ENCODE results near the gene FSIP2.

FSIP2 gene

GRCh38 chr2:185700883-185701282 is 37.7 kb upstream of the FSIP2 start:
- H3K4me2 ChIP-seq (ENCODE audit: low read length), result no peak overlapping the region
- H3F3A ChIP-seq (ENCODE audit: insufficient read depth, low read length), result no peaks in the 10 kb centered on the region
- no peaks in the 10 kb centered on the region for H3K9me3 ChIP-seq (ENCODE audit: low read length)
- no peaks in the 10 kb centered on the region for H3K27me3 ChIP-seq (ENCODE audit: insufficient read depth, low read length)
- no peak for TF ChIP-seq CTCF (IDR thresholded peaks at IDR 0.05; ENCODE audit: low read length)
- no peak for TF ChIP-seq EZH2 (IDR thresholded peaks at IDR 0.05; ENCODE audit: borderline replicate concordance, low read length)
- no peaks in the 10 kb centered on the region for H4K20me1 ChIP-seq (ENCODE audit: insufficient read depth, low read length)
- H3K9me2 ChIP-seq (ENCODE audit: low read depth, low read length), result 0 out of 2 replicates have a peak, but pooled peaks cover 2% of the 10 kb centered on the region
- no peaks in the 10 kb centered on the region for H3K79me2 ChIP-seq (ENCODE audit: insufficient read depth, low read length)
- no peak overlapping the region for H3K4me3 ChIP-seq (ENCODE audit: low read depth, low read length, poor library complexity, severe bottlenecking)
- no peak overlapping the region for H3K27ac ChIP-seq (ENCODE audit: low read depth, low read length, poor library complexity, severe bottlenecking)
- H3K4me1 ChIP-seq (ENCODE audit: insufficient read depth, low read length, severe bottlenecking), result no peaks in the 10 kb centered on the region
- no peaks in the 10 kb centered on the region for H3K36me3 ChIP-seq (ENCODE audit: insufficient read depth, low read length)
- H2AFZ ChIP-seq (ENCODE audit: low read length), result no peak overlapping the region
- no peak overlapping the region for H3K9ac ChIP-seq (ENCODE audit: low read length)

- TF ChIP-seq EZH2 (IDR thresholded peaks at IDR 0.05; ENCODE audit: borderline replicate concordance, low read length) (no peak), CTCF (IDR thresholded peaks at IDR 0.05; ENCODE audit: low read length) (no peak)
- Histone ChIP-seq H3K4me1 (ENCODE audit: insufficient read depth, low read length, severe bottlenecking) (peaks cover 10% of the 10 kb centered on the region), H3K4me2 (ENCODE audit: low read length) (no peak overlapping the region), H3K27ac (ENCODE audit: low read depth, low read length, poor library complexity, severe bottlenecking) (no peak overlapping the region), H3K9me2 (ENCODE audit: low read depth, low read length) (no peaks in the 10 kb centered on the region), H3K9me3 (ENCODE audit: low read length) (no peaks in the 10 kb centered on the region), H3K27me3 (ENCODE audit: insufficient read depth, low read length) (no peaks in the 10 kb centered on the region), H3K9ac (ENCODE audit: low read length) (no peak overlapping the region), H3F3A (ENCODE audit: insufficient read depth, low read length) (no peaks in the 10 kb centered on the region), H2AFZ (ENCODE audit: low read length) (no peak overlapping the region), H4K20me1 (ENCODE audit: insufficient read depth, low read length) (no peaks in the 10 kb centered on the region), H3K4me3 (ENCODE audit: low read depth, low read length, poor library complexity, severe bottlenecking) (no peak overlapping the region), H3K36me3 (ENCODE audit: insufficient read depth, low read length) (no peaks in the 10 kb centered on the region), H3K79me2 (ENCODE audit: insufficient read depth, low read length) (no peaks in the 10 kb centered on the region)
Observed at GRCh38 chr2:185734658-185735057, 3.9 kb upstream of the FSIP2 start.

- H3K79me2 ChIP-seq (ENCODE audit: insufficient read depth, low read length), result no peaks in the 10 kb centered on the region
- no peaks in the 10 kb centered on the region for H3K9me2 ChIP-seq (ENCODE audit: low read depth, low read length)
- H3K4me2 ChIP-seq (ENCODE audit: low read length), result no peak overlapping the region
- H2AFZ ChIP-seq (ENCODE audit: low read length), result no peak overlapping the region
- H3K4me1 ChIP-seq (ENCODE audit: insufficient read depth, low read length, severe bottlenecking), result peaks cover 10% of the 10 kb centered on the region
- no peaks in the 10 kb centered on the region for H3K9me3 ChIP-seq (ENCODE audit: low read length)
- H3F3A ChIP-seq (ENCODE audit: insufficient read depth, low read length), result no peaks in the 10 kb centered on the region
- TF ChIP-seq EZH2 (IDR thresholded peaks at IDR 0.05; ENCODE audit: borderline replicate concordance, low read length) (no peak), CTCF (IDR thresholded peaks at IDR 0.05; ENCODE audit: low read length) (no peak)
- H3K27me3 ChIP-seq (ENCODE audit: insufficient read depth, low read length), result no peaks in the 10 kb centered on the region
- H3K4me3 ChIP-seq (ENCODE audit: low read depth, low read length, poor library complexity, severe bottlenecking), result no peak overlapping the region
- no peak overlapping the region for H3K9ac ChIP-seq (ENCODE audit: low read length)
- H4K20me1 ChIP-seq (ENCODE audit: insufficient read depth, low read length), result no peaks in the 10 kb centered on the region
- no peaks in the 10 kb centered on the region for H3K36me3 ChIP-seq (ENCODE audit: insufficient read depth, low read length)
- H3K27ac ChIP-seq (ENCODE audit: low read depth, low read length, poor library complexity, severe bottlenecking), result peak overlapping the region; percentile 24
Observed at GRCh38 chr2:185736210-185736609, 2.4 kb upstream of the FSIP2 start.

Measured in OCI-LY1 (cell line).